K562 (cell line): ENCODE data around the gene ATRIP.

Experiments used
- ARNT ChIP-seq, 2 experiments: fragments of 450-650 bp; IDR thresholded peaks; 2 replicates each; pipeline ENCODE4 v1.6.1; 2016; ENCODE audit warnings: mild to moderate bottlenecking in 1 of 2
- GTF2F1 ChIP-seq: IDR thresholded peaks from 2 replicates; pipeline ENCODE4 v1.6.1; 2011; ENCODE audit warnings: low read depth, low read length, improper control_type of control experiment
- MXI1 ChIP-seq: IDR thresholded peaks from 2 replicates; pipeline ENCODE4 v1.6.1; 2011; ENCODE audit warnings: low read depth, mild to moderate bottlenecking, improper control_type of control experiment, low read length
- POLR2A ChIP-seq: fragments of 450-650 bp; conservative IDR thresholded peaks from 2 replicates; pipeline ENCODE4 v1.6.1; 2016
- SIX5 ChIP-seq, 2 experiments: IDR thresholded peaks; 2 replicates each; pipeline ENCODE4 v1.6.1; 2011; ENCODE audit warnings: low read length in 2 of 2, borderline replicate concordance in 1 of 2, low read depth in 1 of 2, mild to moderate bottlenecking in 1 of 2, moderate library complexity in 1 of 2; ENCODE audit not compliant: insufficient read depth in 1 of 2
- SREBF2 ChIP-seq: sonication (generic); formaldehyde crosslinking; IDR thresholded peaks from 2 replicates; pipeline ENCODE4 v1.4.0; 2020; ENCODE audit warnings: mild to moderate bottlenecking, missing genetic modification reagents
- TCF7L2 ChIP-seq: fragments of 150-350 bp; IDR thresholded peaks from 2 replicates; pipeline ENCODE4 v1.6.1; 2016; ENCODE audit warnings: low read depth, mild to moderate bottlenecking, low read length, moderate library complexity

DNA sequence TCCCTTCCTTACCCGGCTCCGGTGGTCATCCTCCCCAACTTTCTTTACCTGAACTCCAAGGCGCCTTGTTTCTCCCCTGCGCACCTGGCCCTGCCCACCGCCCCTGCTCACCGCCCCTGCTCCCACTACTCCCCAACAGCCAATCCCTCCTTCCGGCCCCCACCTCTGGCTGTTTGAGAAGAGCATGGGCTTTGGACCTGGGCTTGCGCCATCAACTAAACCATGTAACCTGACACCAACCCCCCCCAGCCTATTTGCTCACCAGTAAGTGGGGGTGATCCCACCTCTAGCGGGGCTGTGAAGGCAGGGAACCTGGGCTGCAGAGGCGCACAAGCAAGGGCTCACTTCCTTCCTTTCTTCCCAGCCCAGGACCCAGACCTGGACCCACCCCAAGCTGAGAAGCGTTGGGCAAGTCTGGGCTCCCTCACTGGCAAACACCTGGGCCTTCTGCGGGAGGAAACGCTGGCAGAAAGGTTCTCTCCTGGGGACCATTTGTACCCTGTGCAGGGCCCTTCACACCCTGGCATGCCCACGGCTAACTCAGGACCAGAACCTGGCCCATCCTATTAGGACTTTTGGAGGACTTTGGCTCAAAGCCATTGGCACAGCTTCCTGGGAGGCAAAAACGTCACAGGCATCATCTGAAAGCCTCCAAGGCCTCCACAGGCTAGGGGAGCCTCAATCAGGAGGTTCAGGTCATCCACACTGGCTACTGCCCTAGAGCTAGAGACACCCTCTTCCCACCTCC lies 16.4 kb upstream of the ATRIP start, which contains the start of gene PLXNB1:
- TF ChIP-seq POLR2A (peak; percentile 42; the same call in 1 of the 2 replicates), ARNT (IDR thresholded peaks at IDR 0.05) (no peak), SIX5 (IDR thresholded peaks at IDR 0.05; ENCODE audit: borderline replicate concordance in 1 of 2, insufficient read depth in 1 of 2, low read depth in 1 of 2, low read length in 2 of 2) (no peak), MXI1 (no peak), SREBF2 (CRISPR knock-in tag) (no peak), GTF2F1 (no peak), TCF7L2 (no peak)
